Panc1 (cell line): Measurements from ENCODE around the gene KCNK6. TPM values are rescaled to one million over a fixed set of nuclear protein-coding genes. Genes with fewer than 3 reads are reported as not detected.

Experiments
- ATAC-seq: fragments of 200-7000 bp; cut with Tn5 transposase; 2 replicates; pipeline ENCODE4 v1.9.1; 2020; ENCODE audit warnings: mild to moderate bottlenecking, moderate library complexity
- BruUV-seq: library from RNA; stranded (reverse); fragments of 400-500 nt; replicated peaks from 2 replicates; lab custom pipeline; 2021; lab: Mats Ljungman, UMichigan
- CTCF ChIA-PET: fragments of 300-600 bp; sonication (Branson Sonifier 250); formaldehyde crosslinking; loops from one replicate; lab custom pipeline; 2022; ENCODE audit warnings: antibody characterized with exemption; lab: Charles Lee
- POLR2A ChIA-PET: fragments of 300-600 bp; sonication (Branson Sonifier 250); formaldehyde crosslinking; loops from one replicate; lab custom pipeline; 2022; ENCODE audit warnings: antibody characterized with exemption; lab: Charles Lee
- DNase-seq: peaks from one replicate; pipeline ENCODE4 v3.0.0-alpha.2; 2010; ENCODE audit warnings: low read depth, low spot score
- H3K27ac ChIP-seq: 2 replicates; pipeline ENCODE4 v1.5.1; 2011; ENCODE audit warnings: mild to moderate bottlenecking, low read length, inconsistent platforms
- H3K27me3 ChIP-seq: fragments of 200-500 bp; sonication (Bioruptor generic); 2 replicates; pipeline ENCODE4 v1.6.0; 2014; ENCODE audit warnings: low read length, inconsistent platforms; ENCODE audit not compliant: control insufficient read depth, insufficient read depth
- H3K36me3 ChIP-seq: fragments of 200-500 bp; sonication (Bioruptor generic); 2 replicates; pipeline ENCODE4 v1.5.1; 2014; ENCODE audit warnings: inconsistent platforms, mild to moderate bottlenecking, low read length, moderate library complexity; ENCODE audit not compliant: control insufficient read depth, insufficient read depth
- H3K4me1 ChIP-seq: 2 replicates; pipeline ENCODE4 v1.5.1; 2011; ENCODE audit warnings: inconsistent platforms, mild to moderate bottlenecking, low read length, moderate library complexity; ENCODE audit not compliant: control insufficient read depth, insufficient read depth
- H3K4me3 ChIP-seq, 2 experiments: 2 replicates each; pipeline ENCODE4 v1.5.1; 2011 to 2012; ENCODE audit warnings: low read depth in 2 of 2, low read length in 2 of 2, mild to moderate bottlenecking in 2 of 2, inconsistent platforms in 1 of 2, moderate library complexity in 1 of 2
- H3K9me3 ChIP-seq: fragments of 200-500 bp; sonication (Bioruptor generic); 2 replicates; pipeline ENCODE4 v1.5.1; 2014; ENCODE audit warnings: low read depth, mild to moderate bottlenecking, inconsistent platforms, low read length, moderate library complexity; ENCODE audit not compliant: control insufficient read depth, insufficient read depth
- CTCF ChIP-seq: fragments of 450-650 bp; IDR thresholded peaks from 2 replicates; pipeline ENCODE4 v1.5.1; 2017; ENCODE audit warnings: mild to moderate bottlenecking
- POLR2AphosphoS5 ChIP-seq: IDR thresholded peaks from 2 replicates; pipeline ENCODE4 v1.6.1; 2012; ENCODE audit warnings: mild to moderate bottlenecking, low read depth, low read length, moderate library complexity
- REST ChIP-seq, 2 experiments: IDR thresholded peaks; 2 replicates each; pipeline ENCODE4 v1.6.1; 2011 to 2012; ENCODE audit warnings: low read depth in 2 of 2, control low read depth in 1 of 2, low read length in 1 of 2, mild to moderate bottlenecking in 1 of 2, moderate library complexity in 1 of 2; ENCODE audit not compliant: insufficient read depth in 1 of 2
- SIN3A ChIP-seq: IDR thresholded peaks from 2 replicates; pipeline ENCODE4 v1.6.1; 2012; ENCODE audit warnings: low read depth, mild to moderate bottlenecking, low read length, moderate library complexity, borderline replicate concordance; ENCODE audit not compliant: insufficient read depth
- TCF7L2 ChIP-seq: IDR thresholded peaks from 2 replicates; pipeline ENCODE4 v1.6.1; 2011; ENCODE audit warnings: mild to moderate bottlenecking, low read depth, low read length, inconsistent platforms
- in situ Hi-C: cut with HindIII; loops from 2 replicates; pipeline ENCODE4 v1.10.0; 2016; ENCODE audit warnings: low sequenced_read_pairs, low pct_unique_long_range_greater_than_20kb
- intact Hi-C: fragments of 100-400 bp; cut with micrococcal nuclease; formaldehyde crosslinking; loops from one replicate; pipeline ENCODE4 v1.10.0; 2022; ENCODE audit not compliant: unreplicated experiment
- total RNA-seq: library from RNA; stranded (reverse); gene quantifications from one replicate; pipeline ENCODE4 v1.2.1, GENCODE V29; 2021; ENCODE audit not compliant: unreplicated experiment

KCNK6 gene
- total RNA-seq, 1 experiment from 2014 or later = 17.2 TPM

GRCh38 chr19:38378866-38379265 lies 59.2 kb downstream of the KCNK6 start:
- Histone ChIP-seq H3K27me3 (no peaks in the 10 kb centered on the region), H3K36me3 (peaks cover 22% of the 10 kb centered on the region), H3K9me3 (no peaks in the 10 kb centered on the region), H3K4me3 (no peak overlapping the region), H3K27ac (no peak overlapping the region), H3K4me1 (peaks cover 8% of the 10 kb centered on the region)
- no peak for DNase-seq
- no peak for ATAC-seq
- ChIA-PET CTCF (no interaction called here), POLR2A (no interaction called here)
- in situ Hi-C loops = no loop called here
- BruUV-seq = no TSS peak
- TF ChIP-seq TCF7L2 = no peak
- no peak for TF ChIP-seq REST (IDR thresholded peaks at IDR 0.05; ENCODE audit: insufficient read depth in 1 of 2, low read depth in 2 of 2, low read length in 1 of 2)
- no peak for TF ChIP-seq POLR2AphosphoS5
- TF ChIP-seq SIN3A = no peak
- TF ChIP-seq CTCF = no peak
- intact Hi-C loops = no loop called here

- peaks cover 22% of the 10 kb centered on the region for H3K36me3 ChIP-seq
- no TSS peak for BruUV-seq
- in situ Hi-C loops (no loop called here), intact Hi-C loops (no loop called here)
- no peak for DNase-seq
- no peak for ATAC-seq
- ChIA-PET POLR2A (no interaction called here), CTCF (no interaction called here)
- H3K9me3 ChIP-seq = no peaks in the 10 kb centered on the region
- H3K27me3 ChIP-seq = no peaks in the 10 kb centered on the region
- TF ChIP-seq REST (IDR thresholded peaks at IDR 0.05; ENCODE audit: insufficient read depth in 1 of 2, low read depth in 2 of 2, low read length in 1 of 2) (no peak), CTCF (no peak), POLR2AphosphoS5 (no peak), TCF7L2 (no peak)
- H3K4me3 ChIP-seq = no peak overlapping the region
- peaks cover 2% of the 10 kb centered on the region for H3K4me1 ChIP-seq
- no peak overlapping the region for H3K27ac ChIP-seq
Measured at GRCh38 chr19:38381138-38381537, 61.5 kb downstream of the KCNK6 start.

Other genes starting within 250 kb of the KCNK6 start
- 7.5 TPM for gene DPF1, start 95.6 kb upstream of the KCNK6 start, total RNA-seq
- gene PPP1R14A, start 63.5 kb upstream of the KCNK6 start, total RNA-seq = 356 TPM
- gene SPINT2, start 55.3 kb upstream of the KCNK6 start, total RNA-seq = 1,006 TPM
- gene C19orf33, start 15.6 kb upstream of the KCNK6 start, total RNA-seq = 201 TPM
- 143 TPM for gene YIF1B, start 3.9 kb upstream of the KCNK6 start, total RNA-seq
- gene CATSPERG, start 16.0 kb downstream of the KCNK6 start, total RNA-seq = 8.9 TPM
- 388 TPM for gene PSMD8, start 54.7 kb downstream of the KCNK6 start, total RNA-seq
- 1.4 TPM for gene GGN, start 68.2 kb downstream of the KCNK6 start, total RNA-seq
- 3.8 TPM for gene SPRED3, start 68.9 kb downstream of the KCNK6 start, total RNA-seq
- gene FAM98C, start 83.2 kb downstream of the KCNK6 start, total RNA-seq = 24.7 TPM
- not detected for gene RASGRP4, start 106.4 kb downstream of the KCNK6 start, total RNA-seq
- gene RYR1, start 113.8 kb downstream of the KCNK6 start, total RNA-seq = 34.2 TPM